ENCODE data around the gene UBE2H.
"Not testable (repeated sequence)": the region's sequence is repeated elsewhere in the genome, so short reads cannot be mapped to it uniquely, and the experiment has no call there.

The UBE2H gene

DNA sequence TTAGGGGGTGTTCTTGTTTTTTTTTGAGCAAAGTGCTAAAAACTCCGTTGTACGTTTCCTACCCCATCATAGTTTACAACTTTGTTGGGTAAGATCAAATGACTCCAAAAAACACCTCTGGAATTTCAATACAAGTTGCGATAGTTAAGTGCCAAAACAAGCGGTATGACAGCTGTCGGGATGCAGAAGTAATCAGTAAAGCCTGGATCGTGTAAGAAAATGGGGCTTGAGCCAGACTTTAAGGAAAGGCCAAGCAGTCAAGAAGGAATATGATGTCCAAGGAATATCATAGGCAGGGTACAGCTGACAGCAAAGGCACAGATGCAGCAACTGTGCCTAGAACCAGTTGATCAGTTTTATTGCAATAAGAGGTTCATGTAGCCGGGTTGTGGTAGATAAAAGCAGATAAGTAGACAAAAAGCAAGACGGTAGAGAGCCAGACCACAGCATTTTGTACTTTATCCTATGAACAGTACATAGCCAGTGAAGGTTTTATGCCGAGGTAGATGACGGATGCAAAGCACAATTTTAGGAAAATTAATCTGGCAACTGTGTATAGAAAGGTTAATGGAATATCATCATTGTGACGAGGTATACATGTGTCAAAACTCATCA, 45.5 kb downstream of the UBE2H start:
- DNase-seq, result no peak

DNA sequence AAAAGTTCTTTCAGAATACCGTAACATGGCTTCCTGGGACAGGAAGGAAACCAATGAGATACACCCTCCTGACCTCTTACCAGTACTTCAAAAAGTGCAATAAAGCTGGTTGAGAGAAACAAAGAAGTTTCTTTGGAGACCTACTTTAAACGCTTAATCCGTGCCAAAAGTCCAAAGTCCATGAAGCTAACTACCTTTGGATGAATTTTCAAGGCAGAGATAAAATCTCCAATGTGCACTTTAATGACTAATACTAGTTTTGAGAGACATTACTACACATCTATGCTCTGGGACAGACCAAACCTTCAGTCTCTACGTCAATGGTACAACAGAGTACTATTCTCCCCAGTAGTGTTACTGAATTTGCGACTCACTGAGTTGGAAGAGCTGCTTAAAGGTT, 46.1 kb downstream of the UBE2H start:
- no peak for DNase-seq

DNA sequence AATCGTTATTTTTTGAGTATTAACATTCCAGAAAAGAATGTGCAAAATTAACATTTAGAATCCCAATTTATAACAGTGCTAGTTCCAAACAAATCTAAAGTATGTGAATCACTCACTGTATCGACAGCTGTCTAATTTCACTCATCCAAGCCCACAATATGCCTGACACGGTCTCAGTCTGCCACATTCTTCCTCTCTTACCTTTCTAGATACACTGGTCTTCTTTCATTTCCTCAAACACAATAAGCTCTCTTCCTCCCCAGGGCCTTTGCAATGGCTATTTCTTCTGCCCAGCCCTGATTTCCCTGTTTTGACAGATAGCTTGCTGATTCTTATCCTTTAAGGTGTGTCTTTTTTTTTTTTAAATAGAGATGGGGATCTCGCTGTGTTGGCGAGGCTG, 48.8 kb downstream of the UBE2H start:
- no peak for DNase-seq

GRCh38 chr7:129902788-129903422, 49.9 kb downstream of the UBE2H start:
- no peak for DNase-seq

DNA sequence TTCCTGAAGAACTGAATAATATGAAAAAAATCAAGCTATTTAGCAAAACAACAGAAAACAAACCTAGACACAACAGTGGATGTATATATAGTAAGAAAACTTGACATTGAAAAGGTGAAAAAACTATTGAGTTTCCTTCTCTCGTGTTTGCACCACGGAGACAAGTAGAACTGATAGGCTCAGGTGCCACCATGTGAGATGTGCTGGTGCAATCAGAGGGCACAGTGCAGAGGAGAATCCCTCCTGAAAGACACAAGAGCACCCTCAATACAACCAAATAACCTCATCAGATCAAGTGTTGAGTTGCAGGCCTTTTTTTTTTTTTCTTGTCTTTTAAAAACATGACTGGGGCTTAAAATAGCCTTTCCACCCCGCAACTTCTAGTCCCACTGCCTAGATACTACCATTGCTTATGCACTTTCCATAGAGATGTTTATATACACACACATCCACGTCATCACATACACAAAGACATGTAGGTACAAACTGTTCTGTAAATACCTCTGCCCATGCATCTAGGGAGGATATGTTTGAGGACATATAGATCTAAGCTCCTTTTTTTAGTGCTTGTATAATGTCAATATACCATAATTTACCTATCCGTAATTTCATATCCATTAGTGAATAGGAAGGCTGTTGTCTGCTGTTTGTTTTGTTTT, 54.1 kb downstream of the UBE2H start:
- no peak for DNase-seq

GRCh38 chr7:129898007-129898406, 54.8 kb downstream of the UBE2H start:
- DNase-seq, result no peak

DNA sequence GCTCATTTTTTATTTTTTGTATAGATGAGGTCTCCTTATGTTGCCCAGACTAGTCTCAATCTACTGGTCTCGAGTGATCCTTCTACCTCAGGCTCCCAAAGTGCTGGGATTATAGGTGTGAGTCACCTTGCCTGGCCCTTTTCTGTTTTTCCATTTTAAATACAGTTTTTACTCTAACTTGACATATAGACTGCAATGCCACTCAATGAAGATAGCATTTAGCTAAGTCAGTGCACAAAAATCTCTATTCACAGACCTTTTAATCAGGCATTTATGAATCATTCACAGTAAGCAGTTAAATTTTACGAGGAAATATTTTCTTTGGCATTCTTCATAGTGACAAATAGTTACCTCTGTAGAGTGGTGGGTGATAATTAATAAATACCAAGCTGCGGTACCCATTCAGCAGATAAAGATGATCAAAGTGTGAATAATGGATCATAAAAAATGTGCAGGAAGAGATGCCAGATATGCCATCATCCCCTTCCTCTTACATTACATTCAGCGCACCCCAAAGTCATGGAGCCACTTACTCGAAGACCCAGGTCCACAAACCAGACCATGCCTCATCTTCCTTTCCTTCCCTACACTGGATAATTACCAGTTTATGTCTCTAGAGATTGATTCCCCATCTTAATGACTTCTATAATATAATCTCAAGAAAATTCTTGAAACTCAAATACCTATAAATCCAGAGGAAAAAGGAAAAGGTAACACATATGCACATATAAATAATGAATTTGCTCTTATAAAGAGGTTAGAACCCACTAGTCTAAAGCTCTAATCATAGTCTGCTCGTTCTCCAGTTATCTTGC, 56.0 kb downstream of the UBE2H start:
- no peak for DNase-seq

GRCh38 chr7:129894184-129894583, 58.6 kb downstream of the UBE2H start:
- not testable (repeated sequence) for DNase-seq

DNA sequence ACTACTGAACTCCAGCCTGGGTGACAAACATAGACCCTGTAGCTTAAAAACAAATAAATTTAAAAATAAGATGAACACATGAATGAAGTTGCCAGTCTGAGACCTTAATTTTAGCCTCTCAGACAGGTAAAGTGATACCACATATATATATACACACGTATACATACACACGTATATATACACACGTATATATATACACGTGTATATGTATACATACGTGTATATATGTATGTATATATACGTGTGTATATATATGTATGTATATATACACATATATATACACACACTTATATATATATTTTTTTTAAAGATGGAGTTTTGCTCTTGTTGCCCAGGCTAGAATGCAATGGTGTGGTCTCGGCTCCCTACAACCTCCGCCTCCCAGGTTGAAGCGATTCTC, 62.7 kb downstream of the UBE2H start:
- no peak for DNase-seq

DNA sequence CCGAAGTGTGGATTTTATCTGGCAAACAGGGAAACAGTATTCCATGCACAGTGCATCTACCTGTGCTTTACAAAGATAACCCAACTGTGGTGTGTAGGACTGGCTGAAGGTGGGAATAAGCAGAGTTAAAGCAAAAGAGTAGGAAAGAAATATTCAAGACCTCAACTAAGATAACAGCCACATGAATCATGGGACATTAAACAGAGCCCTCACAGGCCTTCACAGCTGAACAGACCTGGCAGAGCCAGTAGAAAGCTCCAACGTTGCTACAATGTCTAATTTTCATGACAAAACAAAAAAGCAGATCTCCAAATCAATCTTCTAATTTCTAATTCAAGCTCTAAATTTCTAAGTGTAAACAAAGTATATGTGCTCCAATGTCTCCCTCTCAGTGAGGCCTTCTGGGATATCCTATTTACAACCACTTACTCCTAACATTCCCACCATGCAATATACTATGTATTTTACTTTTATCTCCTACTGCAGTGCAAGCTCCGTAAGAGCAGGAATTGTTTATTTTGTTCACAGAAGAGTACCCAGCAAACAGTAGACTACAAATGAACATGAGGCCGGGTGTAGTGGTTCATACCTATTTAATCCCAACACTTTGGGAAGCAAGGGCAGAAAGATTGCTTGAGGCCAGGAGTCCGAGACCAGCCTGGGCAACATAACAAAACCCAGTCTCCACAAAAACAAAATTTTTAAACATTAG, 63.5 kb downstream of the UBE2H start:
- no peak for DNase-seq

- DNase-seq, result no peak
Observed at GRCh38 chr7:129887865-129888264, 64.9 kb downstream of the UBE2H start.

DNA sequence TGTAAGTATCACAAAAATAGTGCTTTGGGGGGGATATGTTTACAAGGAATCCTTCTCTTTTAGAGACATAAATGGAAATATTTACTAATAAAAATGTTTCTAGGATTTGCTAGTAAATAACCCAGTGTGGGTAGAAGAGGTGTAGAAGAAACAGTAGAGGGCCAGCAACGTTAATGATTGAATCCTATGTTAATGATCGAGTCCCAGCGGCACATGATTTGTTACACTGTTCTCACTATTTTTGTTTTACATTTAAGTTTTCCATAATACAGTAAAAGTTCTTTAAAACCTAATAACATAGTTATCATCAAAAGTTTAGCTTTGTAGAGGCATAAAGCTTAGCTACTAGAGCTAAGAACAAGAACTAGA, 66.0 kb downstream of the UBE2H start:
- DNase-seq, result no peak

DNA sequence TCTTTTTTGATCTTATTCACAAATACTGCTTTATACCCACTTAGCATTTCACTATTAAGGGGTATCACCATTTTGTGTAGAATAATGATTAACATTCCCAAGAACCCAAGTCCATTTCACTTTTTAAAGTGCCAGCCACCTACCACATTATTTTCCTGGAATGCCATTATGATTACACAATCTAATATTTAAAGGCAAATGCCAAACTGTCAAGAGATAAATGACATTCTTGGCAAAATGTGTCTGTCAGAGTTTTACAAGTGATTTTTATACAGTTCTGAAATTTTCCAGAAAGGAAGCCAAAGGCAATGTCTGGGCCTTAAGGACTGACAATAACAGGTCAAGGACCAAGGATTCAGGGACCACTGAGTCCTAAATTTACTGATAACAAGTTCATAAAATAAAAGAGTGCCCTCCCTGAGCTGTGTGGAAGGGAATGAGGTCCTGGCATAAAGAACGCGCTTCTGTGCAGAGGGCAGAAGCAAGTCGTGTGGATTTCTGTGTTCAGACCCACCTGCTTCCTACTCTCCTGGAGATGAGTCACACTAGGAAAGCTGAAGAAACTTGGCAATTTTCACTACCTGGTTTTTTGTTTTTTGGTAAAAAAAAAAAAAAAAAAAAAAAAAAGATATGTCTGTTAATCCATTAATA, 66.5 kb downstream of the UBE2H start:
- no peak for DNase-seq

DNA sequence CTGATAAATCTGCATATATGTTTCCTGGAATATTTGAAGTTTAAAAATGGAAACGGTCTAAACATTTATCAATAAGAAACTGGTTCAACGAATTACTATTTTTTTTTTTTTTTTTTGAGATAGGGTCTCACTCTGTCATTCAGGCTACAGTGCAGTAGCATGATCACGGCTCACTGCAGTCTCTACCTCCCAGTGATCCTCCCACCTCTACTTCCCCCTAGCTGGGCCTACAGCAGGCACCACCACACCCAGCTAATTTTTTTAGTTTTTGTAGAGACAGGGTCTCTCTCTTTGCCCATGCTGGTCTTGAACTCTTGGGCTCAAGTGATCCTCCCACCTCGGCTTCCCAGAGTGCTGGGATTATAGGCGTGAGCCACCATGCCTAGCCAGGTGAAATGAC, 68.3 kb downstream of the UBE2H start:
- no peak for DNase-seq

GRCh38 chr7:129883151-129883550, 69.6 kb downstream of the UBE2H start:
- no peak for DNase-seq

- no peak for DNase-seq
Observed at GRCh38 chr7:129882531-129882930, 70.2 kb downstream of the UBE2H start.

GRCh38 chr7:129877146-129877792, 75.5 kb downstream of the UBE2H start:
- no peak for DNase-seq

DNA sequence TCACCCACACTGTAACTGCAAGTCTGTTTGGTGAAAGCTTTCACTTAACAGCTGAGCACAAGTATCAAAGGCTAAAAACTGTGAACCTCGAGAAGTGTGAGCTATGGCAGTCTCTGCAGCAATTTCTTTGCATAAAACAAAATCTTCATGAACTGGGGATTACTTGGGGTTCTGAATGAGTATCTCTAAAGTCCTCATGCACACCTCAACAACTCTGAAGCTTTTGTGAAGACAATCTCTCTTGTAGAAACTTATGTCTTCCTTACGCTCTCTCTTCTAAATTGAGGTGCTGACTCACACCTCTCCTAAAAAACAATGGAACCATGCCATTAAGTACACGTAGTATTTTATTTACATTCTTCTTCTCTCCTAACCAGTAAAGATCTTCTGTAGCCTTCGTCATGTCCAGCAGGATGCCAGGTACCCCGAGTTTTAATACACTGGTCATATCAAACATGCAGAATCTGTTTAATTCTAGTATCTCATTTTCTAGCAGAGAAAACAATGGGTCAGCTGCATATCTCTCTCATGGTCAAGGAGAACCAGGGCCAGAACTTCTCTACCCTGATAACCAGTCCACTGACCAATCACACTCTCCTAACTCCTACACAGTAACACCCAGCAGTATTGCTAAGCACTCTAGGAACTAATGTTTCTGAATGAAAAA, 76.9 kb downstream of the UBE2H start:
- no peak for DNase-seq

- DNase-seq, result no peak
Observed at GRCh38 chr7:129875160-129875559, 77.6 kb downstream of the UBE2H start.

GRCh38 chr7:129874722-129875121, 78.0 kb downstream of the UBE2H start:
- DNase-seq, result no peak

DNA sequence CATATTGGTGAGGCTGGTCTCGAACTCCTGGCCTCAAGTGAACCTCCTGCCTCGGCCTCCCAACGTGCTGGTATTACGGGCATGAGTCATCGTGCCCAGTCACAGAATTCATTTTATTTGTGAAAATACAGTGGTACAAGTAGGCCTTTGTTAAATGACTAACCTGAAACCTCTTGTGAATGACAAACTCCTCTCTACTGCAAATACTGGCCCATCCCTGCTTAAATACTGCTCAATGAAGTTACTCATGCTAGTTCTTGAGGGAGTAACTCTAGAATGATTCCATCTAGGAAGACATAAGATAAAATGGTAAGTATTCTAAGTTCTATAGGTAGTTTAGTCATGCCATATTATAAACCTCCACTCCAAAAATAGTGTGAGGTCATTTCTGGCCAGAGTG, 80.7 kb downstream of the UBE2H start:
- DNase-seq, result peak; percentile 16

Measured in activated naive CD4-positive, alpha-beta T cell treated with anti-CD3 and anti-CD28 coated beads, Interleukin-2, amount 50 U/mL, for 16 hours (primary cell).